NCI-H1694 treated with DMSO at 0.1 percent for 48 hours (cell line): ENCODE measurements around the gene LMCD1.

Experiments used
- DNase-seq: peaks from one replicate; lab custom pipeline; 2025; lab: John Stamatoyannopoulos, UW

The LMCD1 gene

DNA sequence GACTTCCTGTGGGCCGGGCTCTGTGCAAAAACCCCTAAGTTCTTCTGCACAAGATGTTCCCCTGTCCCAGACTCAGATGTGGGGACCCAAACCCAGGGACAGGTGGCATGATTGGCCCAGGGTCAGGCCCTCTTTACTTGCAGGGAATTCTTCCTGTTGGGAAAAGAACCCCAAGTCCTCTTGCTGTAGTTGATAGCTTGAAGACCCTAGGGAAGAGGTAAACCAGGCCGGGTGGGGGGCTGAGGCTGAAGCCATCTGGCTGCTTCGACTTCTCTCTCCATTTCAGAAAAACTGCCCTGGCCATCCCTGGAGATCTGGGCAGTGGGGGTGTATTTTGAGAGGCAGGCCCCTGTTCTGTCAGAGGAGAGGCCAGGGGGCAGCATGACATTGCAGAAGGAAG, 119.5 kb downstream of the LMCD1 start:
- DNase-seq: no peak

DNA sequence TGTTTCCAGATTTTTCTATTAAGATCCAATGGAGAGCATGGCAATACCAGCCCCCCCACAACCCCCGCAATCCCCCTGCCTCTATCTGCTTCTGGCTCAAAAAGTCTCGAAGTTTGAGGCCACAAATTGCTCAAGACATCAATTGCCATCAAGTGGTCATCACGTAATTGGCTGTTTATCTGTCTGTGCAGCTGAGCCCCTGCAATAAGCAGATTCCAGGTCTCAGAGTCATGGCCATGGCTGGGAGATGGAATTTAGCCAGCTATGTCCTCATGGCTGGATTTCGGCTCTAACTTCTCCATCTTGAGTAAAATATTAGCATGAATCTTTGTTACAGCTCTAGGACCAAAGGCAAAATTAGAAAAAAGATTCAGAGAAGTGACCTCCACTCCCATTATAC, 120.2 kb downstream of the LMCD1 start:
- DNase-seq: no peak

DNA sequence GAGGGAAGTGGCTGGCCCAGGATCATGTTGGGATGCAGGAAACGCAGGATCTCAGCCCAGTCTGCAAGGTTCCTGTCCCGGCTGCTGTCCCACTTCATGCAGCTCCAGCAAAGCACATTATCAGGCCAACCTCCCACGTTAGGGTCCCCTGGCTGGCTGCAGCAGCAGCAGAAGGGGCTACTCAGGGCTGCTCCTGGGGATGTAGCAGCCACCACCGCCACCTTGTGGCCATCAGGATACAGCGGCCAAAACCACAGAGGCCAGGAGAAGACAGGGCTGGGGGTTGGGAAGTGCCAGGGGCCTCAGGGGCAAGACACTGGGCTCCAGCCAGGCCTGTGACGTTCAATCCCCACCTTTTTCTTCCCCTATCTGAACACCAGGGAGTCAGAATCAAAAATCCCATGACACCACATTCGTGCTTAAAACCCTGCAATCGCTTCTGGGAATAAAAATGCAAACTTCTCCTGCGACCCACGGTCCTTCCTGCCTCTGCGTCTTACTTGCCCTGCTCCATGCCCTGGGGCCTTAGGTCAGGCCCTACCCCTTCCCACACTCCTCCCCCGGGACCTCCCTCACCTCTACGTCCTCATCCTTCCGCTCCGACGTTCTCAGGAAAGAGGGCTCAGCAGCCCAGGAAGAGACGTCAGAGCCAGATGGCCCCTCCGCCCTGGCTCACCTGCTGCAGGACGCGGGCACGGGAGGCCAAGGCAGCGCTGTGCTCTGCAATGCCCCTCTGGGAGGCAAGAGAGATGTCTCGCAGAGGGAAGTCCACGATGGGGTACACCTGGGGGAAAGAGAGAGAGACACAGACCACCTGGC, 121.5 kb downstream of the LMCD1 start:
- DNase-seq: peak; percentile 1

DNA sequence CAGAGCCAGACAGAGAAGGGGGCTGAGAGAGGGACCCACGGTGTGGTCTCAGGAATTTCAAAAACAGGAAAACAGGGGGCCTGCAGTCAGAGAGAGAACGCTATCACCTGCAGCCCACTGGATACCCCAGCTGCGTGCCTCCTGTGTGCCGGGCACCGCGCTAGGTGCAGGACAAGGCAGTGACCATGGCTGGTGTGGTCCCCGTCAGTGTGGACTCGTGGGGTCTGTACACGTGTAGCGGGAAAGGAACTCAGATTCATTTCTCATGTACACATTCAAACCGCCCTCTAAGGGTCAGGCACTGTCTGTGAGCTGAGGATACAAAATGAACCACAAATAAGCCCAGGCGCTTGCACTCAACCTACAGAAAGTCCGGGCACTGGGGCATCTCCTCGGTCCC, 122.1 kb downstream of the LMCD1 start:
- no peak for DNase-seq
